WTC11 (cell line): ENCODE results near the gene GIPC1. TPM values are rescaled to one million over a fixed set of nuclear protein-coding genes. Genes with fewer than 3 reads are reported as not detected.

Experiments
- microRNA-seq: library from miRNA; unstranded; fragments of <30 nt; microRNA quantifications from one replicate; pipeline ENCODE4 v1.2.0, GENCODE V29; 2022; ENCODE audit warnings: borderline number of aligned reads
- total RNA-seq: library from RNA; stranded (reverse); gene quantifications from 3 replicates; pipeline ENCODE4 v1.2.3, GENCODE V29; 2021

GIPC1 gene
- total RNA-seq, 1 experiment from 2014 or later = 76.5 TPM

Small RNA genes within 50 kb of the gene (microRNA-seq; reads per million reads assigned to microRNA genes)
- gene MIR639 = not detected

Other genes starting within 250 kb of the GIPC1 start
- gene ADGRE5, start 114.7 kb downstream of the GIPC1 start, total RNA-seq = 3.2 to 4.0 TPM (median 3.9 TPM) in 3 replicates
- gene DDX39A, start 76.8 kb downstream of the GIPC1 start, total RNA-seq = 103 to 136 TPM (median 105 TPM) in 3 replicates
- 170 to 197 TPM (median 187 TPM) in 3 replicates for gene PKN1, start 62.8 kb downstream of the GIPC1 start, total RNA-seq
- 0.68 to 1.2 TPM (median 0.87 TPM) in 3 replicates for gene PTGER1, start 20.8 kb downstream of the GIPC1 start, total RNA-seq
- gene DNAJB1, start 22.3 kb upstream of the GIPC1 start, total RNA-seq = 54.5 to 88.7 TPM (median 81.9 TPM) in 3 replicates
- gene TECR, start 33.5 kb upstream of the GIPC1 start, total RNA-seq = 161 to 198 TPM (median 197 TPM) in 3 replicates
- 240 to 255 TPM (median 254 TPM) in 3 replicates for gene NDUFB7, start 75.9 kb upstream of the GIPC1 start, total RNA-seq
- 0.14 TPM in 1 of 3 replicates, not detected in the others for gene CLEC17A, start 87.0 kb upstream of the GIPC1 start, total RNA-seq
- gene ADGRE3, start 178.7 kb upstream of the GIPC1 start, total RNA-seq = not detected in 3 replicates
- 13.5 to 16.2 TPM (median 14.8 TPM) in 3 replicates for gene ZNF333, start 193.9 kb upstream of the GIPC1 start, total RNA-seq